MM.1S (cell line): ENCODE data around the gene CHST11.

Experiments used
- DNase-seq: peaks from one replicate; pipeline ENCODE4 v3.0.0-alpha.2; 2015
- H2AFZ ChIP-seq: fragments of 300-600 bp; sonication (generic); 2 replicates; pipeline ENCODE4 v1.6.0; 2016; ENCODE audit warnings: antibody characterized with exemption, low read length
- H3F3A ChIP-seq: fragments of 300-600 bp; sonication (generic); 2 replicates; pipeline ENCODE4 v1.6.1; 2016; ENCODE audit warnings: mild to moderate bottlenecking, antibody characterized with exemption, low read length, moderate library complexity, mixed read lengths; ENCODE audit not compliant: insufficient read depth
- H3K27ac ChIP-seq: fragments of 300-600 bp; sonication (generic); 2 replicates; pipeline ENCODE4 v1.5.1; 2016; ENCODE audit warnings: mild to moderate bottlenecking, low read length
- H3K27me3 ChIP-seq: fragments of 300-600 bp; sonication (generic); replicated peaks from 2 replicates; pipeline ENCODE4 v1.6.0; 2016; ENCODE audit warnings: low read length; ENCODE audit not compliant: insufficient read depth
- H3K36me3 ChIP-seq: fragments of 300-600 bp; sonication (generic); replicated peaks from 2 replicates; pipeline ENCODE4 v1.6.1; 2016; ENCODE audit warnings: mild to moderate bottlenecking, low read length, mixed read lengths; ENCODE audit not compliant: insufficient read depth
- H3K4me1 ChIP-seq: fragments of 300-600 bp; sonication (generic); 2 replicates; pipeline ENCODE4 v1.6.1; 2016; ENCODE audit warnings: low read length, mixed read lengths
- H3K4me2 ChIP-seq: fragments of 300-600 bp; sonication (generic); 2 replicates; pipeline ENCODE4 v1.6.0; 2016; ENCODE audit warnings: low read depth, low read length
- H3K4me3 ChIP-seq: fragments of 300-600 bp; sonication (generic); 2 replicates; pipeline ENCODE4 v1.5.1; 2016; ENCODE audit warnings: low read length, mixed read lengths
- H3K79me2 ChIP-seq: fragments of 300-600 bp; sonication (generic); 2 replicates; pipeline ENCODE4 v1.6.1; 2016; ENCODE audit warnings: mixed run types, low read length, mixed read lengths
- H3K9ac ChIP-seq: fragments of 300-600 bp; sonication (generic); 2 replicates; pipeline ENCODE4 v1.6.1; 2016; ENCODE audit warnings: low read length, mixed read lengths
- H3K9me2 ChIP-seq: fragments of 300-600 bp; sonication (generic); replicated peaks from 2 replicates; pipeline ENCODE4 v1.6.1; 2016; ENCODE audit warnings: mild to moderate bottlenecking, low read length, mixed read lengths; ENCODE audit not compliant: insufficient read depth
- H3K9me3 ChIP-seq: fragments of 300-600 bp; sonication (generic); replicated peaks from 2 replicates; pipeline ENCODE4 v1.6.1; 2016; ENCODE audit warnings: mild to moderate bottlenecking, low read length, mixed read lengths; ENCODE audit not compliant: insufficient read depth
- H4K20me1 ChIP-seq: fragments of 300-600 bp; sonication (generic); 2 replicates; pipeline ENCODE4 v1.6.1; 2016; ENCODE audit warnings: mild to moderate bottlenecking, low read length, moderate library complexity, mixed read lengths; ENCODE audit not compliant: insufficient read depth
- CTCF ChIP-seq: fragments of 300-600 bp; sonication (generic); IDR thresholded peaks from 2 replicates; pipeline ENCODE4 v1.5.1; 2016; ENCODE audit warnings: antibody characterized with exemption, low read length, mixed read lengths
- EZH2 ChIP-seq: fragments of 300-600 bp; sonication (generic); optimal IDR thresholded peaks from 2 replicates; pipeline ENCODE3; 2017; ENCODE audit warnings: low read depth, mild to moderate bottlenecking, antibody characterized with exemption, low read length, mixed read lengths
- EZH2phosphoT487 ChIP-seq: fragments of 300-600 bp; sonication (generic); IDR thresholded peaks from 2 replicates; pipeline ENCODE4 v1.6.1; 2018; ENCODE audit warnings: antibody characterized with exemption, low read length

CHST11 gene

GRCh38 chr12:104593482-104593881, 136.7 kb downstream of the CHST11 start:
- Histone ChIP-seq H3K9ac (no peak overlapping the region), H3K9me2 (no peaks in the 10 kb centered on the region), H3K9me3 (no peaks in the 10 kb centered on the region), H3K27me3 (no peaks in the 10 kb centered on the region), H3F3A (no peaks in the 10 kb centered on the region), H3K4me3 (no peak overlapping the region), H2AFZ (no peak overlapping the region), H3K4me2 (no peak overlapping the region), H3K27ac (no peak overlapping the region), H4K20me1 (no peaks in the 10 kb centered on the region), H3K36me3 (no peaks in the 10 kb centered on the region), H3K4me1 (no peaks in the 10 kb centered on the region), H3K79me2 (peaks cover 18% of the 10 kb centered on the region)
- DNase-seq: no peak
- TF ChIP-seq EZH2phosphoT487 (no peak), EZH2 (no peak), CTCF (no peak)

GRCh38 chr12:104596134-104596799, 139.5 kb downstream of the CHST11 start:
- no peaks in the 10 kb centered on the region for H4K20me1 ChIP-seq
- H3K9me3 ChIP-seq: no peaks in the 10 kb centered on the region
- peaks cover 14% of the 10 kb centered on the region for H3K79me2 ChIP-seq

GRCh38 chr12:104596898-104597843, 140.4 kb downstream of the CHST11 start:
- no peaks in the 10 kb centered on the region for H3K4me1 ChIP-seq
- no peak overlapping the region for H3K4me3 ChIP-seq
- no peak for TF ChIP-seq EZH2phosphoT487
- no peak for TF ChIP-seq EZH2
- TF ChIP-seq CTCF: no peak
- H3K4me2 ChIP-seq: no peak overlapping the region
- H3K9me3 ChIP-seq: no peaks in the 10 kb centered on the region
- no peak overlapping the region for H3K27ac ChIP-seq
- H3K79me2 ChIP-seq: peaks cover 10% of the 10 kb centered on the region
- no peaks in the 10 kb centered on the region for H3K9me2 ChIP-seq
- no peak for DNase-seq
- H3K27me3 ChIP-seq: no peaks in the 10 kb centered on the region
- H3K9ac ChIP-seq: no peak overlapping the region
- H2AFZ ChIP-seq: no peak overlapping the region
- no peaks in the 10 kb centered on the region for H3K36me3 ChIP-seq
- no peaks in the 10 kb centered on the region for H3F3A ChIP-seq
- no peaks in the 10 kb centered on the region for H4K20me1 ChIP-seq

More at GRCh38 chr12:104596134-104596799, 139.5 kb downstream of the CHST11 start:
- H3K36me3 ChIP-seq: no peaks in the 10 kb centered on the region
- no peak overlapping the region for H2AFZ ChIP-seq
- no peak for DNase-seq
- H3K9me2 ChIP-seq: no peaks in the 10 kb centered on the region
- no peak overlapping the region for H3K9ac ChIP-seq
- no peaks in the 10 kb centered on the region for H3K4me1 ChIP-seq
- H3K27me3 ChIP-seq: no peaks in the 10 kb centered on the region
- no peak overlapping the region for H3K4me3 ChIP-seq
- H3F3A ChIP-seq: no peaks in the 10 kb centered on the region
- no peak for TF ChIP-seq EZH2phosphoT487
- TF ChIP-seq EZH2: no peak
- no peak for TF ChIP-seq CTCF
- no peak overlapping the region for H3K4me2 ChIP-seq
- H3K27ac ChIP-seq: no peak overlapping the region
